ENCODE results near the gene VPS13A.

The VPS13A gene

GRCh38 chr9:77462066-77462465 is 284.7 kb downstream of the VPS13A start:
- H3K36me3 Mint-ChIP-seq (ENCODE audit: low read depth) = no peaks in the 10 kb centered on the region
- H3K9me3 Mint-ChIP-seq = no peaks in the 10 kb centered on the region
- no peaks in the 10 kb centered on the region for H3K4me1 Mint-ChIP-seq (ENCODE audit: low read depth)
- H3K27me3 Mint-ChIP-seq = peaks cover 8% of the 10 kb centered on the region
- H3K4me3 Mint-ChIP-seq = no peak overlapping the region
- no peak overlapping the region for H3K27ac Mint-ChIP-seq

GRCh38 chr9:77463151-77463550 is 285.8 kb downstream of the VPS13A start:
- Mint-ChIP-seq H3K27me3 (peaks cover 8% of the 10 kb centered on the region), H3K9me3 (no peaks in the 10 kb centered on the region), H3K4me3 (no peak overlapping the region), H3K4me1 (ENCODE audit: low read depth) (no peaks in the 10 kb centered on the region), H3K36me3 (ENCODE audit: low read depth) (no peaks in the 10 kb centered on the region), H3K27ac (no peak overlapping the region)

GRCh38 chr9:77464661-77465060 is 287.3 kb downstream of the VPS13A start:
- peak overlapping the region; percentile 41 for H3K27ac Mint-ChIP-seq
- H3K36me3 Mint-ChIP-seq (ENCODE audit: low read depth) = no peaks in the 10 kb centered on the region
- H3K4me1 Mint-ChIP-seq (ENCODE audit: low read depth) = no peaks in the 10 kb centered on the region
- no peaks in the 10 kb centered on the region for H3K9me3 Mint-ChIP-seq
- peaks cover 8% of the 10 kb centered on the region for H3K27me3 Mint-ChIP-seq
- no peak overlapping the region for H3K4me3 Mint-ChIP-seq

GRCh38 chr9:77469515-77470231 is 292.3 kb downstream of the VPS13A start:
- H3K36me3 Mint-ChIP-seq (ENCODE audit: low read depth) = no peaks in the 10 kb centered on the region
- H3K4me1 Mint-ChIP-seq (ENCODE audit: low read depth) = no peaks in the 10 kb centered on the region
- no peaks in the 10 kb centered on the region for H3K9me3 Mint-ChIP-seq
- no peak overlapping the region for H3K27ac Mint-ChIP-seq
- peaks cover 8% of the 10 kb centered on the region for H3K27me3 Mint-ChIP-seq
- H3K4me3 Mint-ChIP-seq = no peak overlapping the region

Measured in stimulated activated naive CD8-positive, alpha-beta T cell treated with anti-CD3 and anti-CD28 coated beads, Interleukin-15, Interleukin-2, amounts not matched to agents 100 ng/mL and 50 ng/mL, for 24 hours (primary cell).